H1 (cell line): ENCODE results near the gene SESN1. TPM values are rescaled to one million over a fixed set of nuclear protein-coding genes. Genes with fewer than 3 reads are reported as not detected.

Experiments used
- CTCF ChIA-PET: fragments of 300-600 bp; sonication (Branson Sonifier 250); formaldehyde crosslinking; loops from one replicate; lab custom pipeline; 2021; ENCODE audit not compliant: partially characterized antibody; lab: Charles Lee
- POLR2A ChIA-PET: fragments of 300-600 bp; sonication (Branson Sonifier 250); formaldehyde crosslinking; loops from one replicate; lab custom pipeline; 2021; ENCODE audit warnings: inconsistent platforms; ENCODE audit not compliant: partially characterized antibody; lab: Charles Lee
- DNase-seq, 2 experiments: peaks; one replicate each; pipeline versions ENCODE4 v3.0.0 to v3.0.0-alpha.2; 2010 to 2022; ENCODE audit warnings: low spot score in 2 of 2, low read depth in 1 of 2, mixed read lengths in 1 of 2
- FAIRE-seq: peaks from 2 replicates; lab custom pipeline; 2011; peaks lifted over from hg19 to GRCh38; lab: Jason Lieb, UNC
- H2AFZ ChIP-seq: 2 replicates; pipeline ENCODE4 v1.8.1; 2012; ENCODE audit warnings: low read length, inconsistent platforms
- H2AK5ac ChIP-seq: 2 replicates; pipeline ENCODE4 v1.6.1; 2013; ENCODE audit warnings: low read depth, low read length
- H2BK120ac ChIP-seq: replicated peaks from 2 replicates; pipeline ENCODE3; 2013; ENCODE audit warnings: low read depth, low read length, inconsistent platforms
- H2BK12ac ChIP-seq: 2 replicates; pipeline ENCODE4 v1.6.1; 2013; ENCODE audit warnings: low read depth, low read length
- H2BK15ac ChIP-seq: 2 replicates; pipeline ENCODE4 v1.6.1; 2013; ENCODE audit warnings: low read length
- H2BK20ac ChIP-seq: 2 replicates; pipeline ENCODE4 v1.6.1; 2013; ENCODE audit warnings: low read length
- H2BK5ac ChIP-seq: 2 replicates; pipeline ENCODE4 v1.6.1; 2013; ENCODE audit warnings: low read depth, low read length
- H3K14ac ChIP-seq: 2 replicates; pipeline ENCODE4 v1.6.1; 2013; ENCODE audit warnings: inconsistent platforms; ENCODE audit not compliant: insufficient read length
- H3K18ac ChIP-seq: 2 replicates; pipeline ENCODE4 v1.6.1; 2013; ENCODE audit warnings: low read length; ENCODE audit errors: extremely low read depth
- H3K23ac ChIP-seq: 2 replicates; pipeline ENCODE4 v1.6.1; 2013; ENCODE audit warnings: inconsistent platforms; ENCODE audit not compliant: insufficient read length
- H3K23me2 ChIP-seq: 2 replicates; pipeline ENCODE4 v1.6.1; 2013; ENCODE audit warnings: low read depth, low read length
- H3K27ac ChIP-seq: 2 replicates; pipeline ENCODE4 v1.6.1; 2011; ENCODE audit warnings: low read depth, low read length, inconsistent platforms
- H3K27me3 ChIP-seq, 4 experiments: replicated peaks in 1 of 4; 1 replicate in 1 of 4; 2 replicates in 3 of 4; pipeline versions ENCODE4 v1.6.1 to v1.8.1; 2011 to 2013; ENCODE audit warnings: low read length in 3 of 4, mild to moderate bottlenecking in 3 of 4, inconsistent platforms in 2 of 4, mixed read lengths in 2 of 4, moderate library complexity in 1 of 4; ENCODE audit not compliant: control insufficient read depth in 3 of 4, insufficient read depth in 3 of 4; ENCODE audit errors: extremely low read depth in 1 of 4
- H3K36me3 ChIP-seq, 4 experiments: 2 replicates each; pipeline versions ENCODE4 v1.6.1 to v1.8.1; 2011 to 2013; ENCODE audit warnings: mild to moderate bottlenecking in 4 of 4, low read length in 3 of 4, moderate library complexity in 2 of 4, control low read depth in 1 of 4, inconsistent platforms in 1 of 4; ENCODE audit not compliant: insufficient read depth in 4 of 4, control insufficient read depth in 2 of 4
- H3K4ac ChIP-seq: replicated peaks from 2 replicates; pipeline ENCODE3; 2013; ENCODE audit warnings: low read length, low read depth, mixed read lengths, inconsistent platforms; ENCODE audit not compliant: insufficient read length
- H3K4me1 ChIP-seq, 4 experiments: replicated peaks in 1 of 4; 1 replicate in 1 of 4; 2 replicates in 3 of 4; pipeline versions ENCODE4 v1.6.1 to v1.8.1; 2011 to 2013; ENCODE audit warnings: low read length in 3 of 4, inconsistent platforms in 2 of 4, mixed read lengths in 1 of 4; ENCODE audit not compliant: insufficient read depth in 4 of 4, control insufficient read depth in 3 of 4
- H3K4me2 ChIP-seq, 2 experiments: 2 replicates each; pipeline versions ENCODE4 v1.6.1 to v1.8.1; 2011 to 2013; ENCODE audit warnings: low read depth in 2 of 2, low read length in 2 of 2, control low read depth in 1 of 2, inconsistent platforms in 1 of 2, mild to moderate bottlenecking in 1 of 2; ENCODE audit not compliant: insufficient read depth in 1 of 2
- H3K4me3 ChIP-seq, 4 experiments: fragments of 200-600, 300-600 bp in 1 of 4; sonication (generic), shearing (Covaris generic), sonication (Bioruptor Twin) in 1 of 4; 2 replicates each; pipeline versions ENCODE4 v1.5.1 to v1.8.1; 2011 to 2016; ENCODE audit warnings: low read length in 4 of 4, low read depth in 3 of 4, control low read depth in 2 of 4, inconsistent platforms in 2 of 4, mild to moderate bottlenecking in 2 of 4, mixed read lengths in 1 of 4, moderate library complexity in 1 of 4; ENCODE audit not compliant: insufficient read depth in 2 of 4; ENCODE audit errors: extremely low read depth in 1 of 4
- H3K56ac ChIP-seq: replicated peaks from 2 replicates; pipeline ENCODE3; 2013; ENCODE audit warnings: low read depth, mild to moderate bottlenecking, mixed read lengths, low read length, inconsistent platforms; ENCODE audit not compliant: insufficient read length
- H3K79me1 ChIP-seq: 2 replicates; pipeline ENCODE4 v1.6.1; 2013; ENCODE audit warnings: low read depth, low read length, control low read depth
- H3K79me2 ChIP-seq, 2 experiments: 2 replicates each; pipeline versions ENCODE4 v1.6.1 to v1.8.1; 2012 to 2013; ENCODE audit warnings: low read length in 2 of 2, mild to moderate bottlenecking in 2 of 2, inconsistent platforms in 1 of 2; ENCODE audit not compliant: insufficient read depth in 2 of 2, control insufficient read depth in 1 of 2
- H3K9ac ChIP-seq, 4 experiments: replicated peaks in 1 of 4; 1 replicate in 1 of 4; 2 replicates in 3 of 4; pipeline versions ENCODE4 v1.6.1 to v1.8.1; 2011 to 2013; ENCODE audit warnings: low read depth in 3 of 4, low read length in 3 of 4, control low read depth in 2 of 4, mild to moderate bottlenecking in 2 of 4, moderate library complexity in 2 of 4, inconsistent platforms in 1 of 4; ENCODE audit errors: extremely low read depth in 1 of 4
- H3K9me3 ChIP-seq, 2 experiments: 2 replicates each; pipeline versions ENCODE4 v1.6.1 to v1.8.1; 2012 to 2013; ENCODE audit warnings: mild to moderate bottlenecking in 2 of 2, moderate library complexity in 2 of 2, control low read depth in 1 of 2, inconsistent platforms in 1 of 2, low read depth in 1 of 2, low read length in 1 of 2, mixed read lengths in 1 of 2; ENCODE audit not compliant: insufficient read depth in 2 of 2
- H4K20me1 ChIP-seq, 2 experiments: replicated peaks in 1 of 2; 2 replicates each; pipeline versions ENCODE3 to v1.8.1; 2011 to 2013; ENCODE audit warnings: inconsistent platforms in 2 of 2, low read length in 2 of 2, mild to moderate bottlenecking in 1 of 2; ENCODE audit not compliant: insufficient read depth in 2 of 2, control insufficient read depth in 1 of 2
- H4K5ac ChIP-seq: 2 replicates; pipeline ENCODE4 v1.6.1; 2013; ENCODE audit warnings: low read length, low read depth, mixed read lengths, inconsistent platforms; ENCODE audit not compliant: insufficient read length
- H4K8ac ChIP-seq: 2 replicates; pipeline ENCODE4 v1.8.0; 2013; ENCODE audit warnings: mild to moderate bottlenecking, moderate library complexity, low read length, inconsistent platforms; ENCODE audit not compliant: insufficient read depth; ENCODE audit errors: extremely low read depth
- H4K91ac ChIP-seq: replicated peaks from 2 replicates; pipeline ENCODE3; 2013; ENCODE audit warnings: low read length, mixed read lengths, inconsistent platforms; ENCODE audit not compliant: insufficient read length
- ASH2L ChIP-seq: fragments of 200-600, 300-600 bp; sonication (generic); IDR thresholded peaks from one replicate; pipeline ENCODE4 v1.7.1; 2017; ENCODE audit warnings: low read length
- BCL11A ChIP-seq, 2 experiments: IDR thresholded peaks; one replicate each; pipeline ENCODE4 v1.6.1; 2011; ENCODE audit warnings: low read depth in 2 of 2, low read length in 2 of 2, mild to moderate bottlenecking in 2 of 2
- POLR2A ChIP-seq, 2 experiments: IDR thresholded peaks; 1 replicate in 1 of 2; 2 replicates in 1 of 2; pipeline ENCODE4 v1.6.1; 2011; ENCODE audit warnings: low read depth in 2 of 2, low read length in 2 of 2, mild to moderate bottlenecking in 2 of 2; ENCODE audit errors: control extremely low read depth in 1 of 2
- RAD21 ChIP-seq, 2 experiments: IDR thresholded peaks in 1 of 2; conservative IDR thresholded peaks in 1 of 2; 2 replicates each; pipeline ENCODE4 v1.6.1; 2011; ENCODE audit warnings: low read depth in 2 of 2, low read length in 2 of 2, improper control_type of control experiment in 1 of 2, inconsistent platforms in 1 of 2, mild to moderate bottlenecking in 1 of 2, moderate library complexity in 1 of 2
- RBBP5 ChIP-seq: IDR thresholded peaks from 2 replicates; pipeline ENCODE4 v1.7.1; 2012; ENCODE audit warnings: low read depth, mild to moderate bottlenecking, inconsistent platforms, low read length, moderate library complexity, borderline replicate concordance
- SAP30 ChIP-seq: fragments of 300-600 bp; sonication (generic); IDR thresholded peaks from 2 replicates; pipeline ENCODE4 v1.7.1; 2012; ENCODE audit warnings: low read length, moderate library complexity, mild to moderate bottlenecking, inconsistent platforms; ENCODE audit not compliant: insufficient read depth, insufficient replicate concordance
- SRF ChIP-seq: IDR thresholded peaks from 2 replicates; pipeline ENCODE4 v1.6.1; 2011; ENCODE audit warnings: mild to moderate bottlenecking, low read depth, low read length, moderate library complexity
- WGBS, 2 experiments: shearing (Covaris generic) in 1 of 2; methylation state at CpG; one replicate each; pipeline versions ENCODE4 v1.1.6 to v1.1.7; 2013 to 2015; ENCODE audit warnings: low lambda C conversion rate in 2 of 2, mixed read lengths in 2 of 2, inconsistent platforms in 1 of 2, low coverage in 1 of 2, missing lambda C conversion rate in 1 of 2; ENCODE audit not compliant: insufficient replicate concordance in 2 of 2, insufficient coverage in 1 of 2, insufficient read length in 1 of 2; ENCODE audit errors: extremely low coverage in 1 of 2, missing lambda C conversion rate in 1 of 2; 5-methylcytosine and 5-hydroxymethylcytosine counted together
- polyA plus RNA-seq, 7 experiments: library from polyadenylated mRNA; depleted of rRNA in 3 of 7; stranded (reverse) in 5 of 7; unstranded in 2 of 7; fragments of >200 nt in 5 of 7; fragments of 200-250 nt in 2 of 7; gene quantifications; 1 replicate in 5 of 7; 2 replicates in 1 of 7; 4 replicates in 1 of 7; pipeline versions ENCODE4 v1.2.1 to v1.2.3, GENCODE V29; 2011 to 2013; ENCODE audit warnings: missing spikeins in 2 of 7, mixed read lengths in 2 of 7
- total RNA-seq: library from RNA; stranded (reverse); fragmentation: NEBNext Ultra II Directional; extraction: Animal tissue kit (Norgen Biotek cat#: 25700); gene quantifications from 2 replicates; pipeline ENCODE4 v1.2.1, GENCODE V29; 2021
- TF ChIP-seq, protein P1 (sequence below): IDR thresholded peaks from 2 replicates; pipeline ENCODE4 v1.6.1; 2011; ENCODE audit warnings: low read length, improper control_type of control experiment

Gene SESN1
- total and polyA plus RNA-seq, 2 of the 8 experiments (the other 6 are each of a cell fraction or from before 2014, with no cell fraction given): 12.8 to 15.6 TPM

DNA sequence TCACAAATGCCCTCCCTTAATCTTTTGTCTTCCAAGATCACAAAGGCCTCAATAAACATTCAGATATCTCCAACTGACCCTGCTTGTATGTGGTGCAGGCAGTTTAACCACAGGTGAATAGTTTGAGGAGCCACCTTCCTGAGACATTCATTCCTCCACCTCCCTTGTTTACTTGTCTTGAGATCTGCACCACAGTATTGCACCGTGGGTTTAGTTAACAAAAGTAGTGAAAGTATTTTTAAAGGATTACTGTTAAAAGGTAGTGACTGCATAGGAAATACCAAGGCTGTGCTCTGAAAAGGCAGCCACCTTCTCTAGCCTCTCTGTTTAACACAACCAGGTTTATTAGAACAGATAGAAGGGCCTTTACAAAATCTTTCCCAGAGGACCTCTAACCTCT, 46.5 kb downstream of the SESN1 start:
- no peak overlapping the region for H4K91ac ChIP-seq
- H2BK120ac ChIP-seq: no peak overlapping the region
- no peaks in the 10 kb centered on the region; a peak in 1 of 4 replicates for H3K9me3 ChIP-seq
- no peak overlapping the region for H3K23ac ChIP-seq
- TF ChIP-seq RBBP5: no peak
- TF ChIP-seq, protein P1, sequence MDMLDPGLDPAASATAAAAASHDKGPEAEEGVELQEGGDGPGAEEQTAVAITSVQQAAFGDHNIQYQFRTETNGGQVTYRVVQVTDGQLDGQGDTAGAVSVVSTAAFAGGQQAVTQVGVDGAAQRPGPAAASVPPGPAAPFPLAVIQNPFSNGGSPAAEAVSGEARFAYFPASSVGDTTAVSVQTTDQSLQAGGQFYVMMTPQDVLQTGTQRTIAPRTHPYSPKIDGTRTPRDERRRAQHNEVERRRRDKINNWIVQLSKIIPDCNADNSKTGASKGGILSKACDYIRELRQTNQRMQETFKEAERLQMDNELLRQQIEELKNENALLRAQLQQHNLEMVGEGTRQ: no peak
- TF ChIP-seq ASH2L: no peak
- TF ChIP-seq SRF: no peak
- TF ChIP-seq SAP30: no peak
- no peak for TF ChIP-seq POLR2A (IDR thresholded peaks at IDR 0.05; ENCODE audit: control extremely low read depth in 1 of 2, low read depth in 2 of 2, low read length in 2 of 2)
- no peak for TF ChIP-seq BCL11A (IDR thresholded peaks at IDR 0.05; ENCODE audit: low read depth in 2 of 2, low read length in 2 of 2)
- TF ChIP-seq RAD21 (IDR thresholded peaks at IDR 0.05 in 1 of 2, conservative IDR thresholded peaks at IDR 0.05 in 1 of 2; ENCODE audit: low read depth in 2 of 2, low read length in 2 of 2): no peak
- no peak overlapping the region for H2BK15ac ChIP-seq
- no peaks in the 10 kb centered on the region; the same call in 1 of the 2 replicates for H3K23me2 ChIP-seq
- no peak overlapping the region for H3K4me3 ChIP-seq
- H3K9ac ChIP-seq: no peak overlapping the region
- no peak overlapping the region for H3K14ac ChIP-seq
- H4K5ac ChIP-seq: no peak overlapping the region
- CTCF ChIA-PET: no interaction called here
- no peak overlapping the region for H2AK5ac ChIP-seq
- H2AFZ ChIP-seq: no peak overlapping the region
- H3K27ac ChIP-seq: no peak overlapping the region
- no peak overlapping the region for H3K4me2 ChIP-seq
- H3K36me3 ChIP-seq: no peaks in the 10 kb centered on the region
- no peak overlapping the region for H4K8ac ChIP-seq
- no peak overlapping the region for H3K4ac ChIP-seq
- peaks cover 0 to under 1% (median 0%) of the 10 kb centered on the region in 4 experiments; a peak in 1 of 7 replicates for H3K4me1 ChIP-seq
- no peaks in the 10 kb centered on the region for H3K79me1 ChIP-seq
- no peaks in the 10 kb centered on the region for H3K79me2 ChIP-seq
- H3K18ac ChIP-seq: no peak overlapping the region
- no peak for DNase-seq
- no peak overlapping the region for H2BK5ac ChIP-seq
- 81% methylated on average over 1 of the region's 1 CpG; no CpG with 5 or more reads in 1 of the 2 experiments for WGBS, 2 experiments
- POLR2A ChIA-PET: no interaction called here
- no peak overlapping the region for H2BK20ac ChIP-seq
- no peak overlapping the region for H2BK12ac ChIP-seq
- no peaks in the 10 kb centered on the region for H4K20me1 ChIP-seq
- H3K27me3 ChIP-seq: no peaks in the 10 kb centered on the region
- no peak for FAIRE-seq
- H3K56ac ChIP-seq: no peak overlapping the region
